HG02981 (cell line): Measurements from ENCODE around the gene KRTAP12-2.
"Not testable (repeated sequence)": the region's sequence is repeated elsewhere in the genome, so short reads cannot be mapped to it uniquely, and the experiment has no call there.

ENCODE experiments used
- ATAC-seq: cut with Tn5 transposase; IDR thresholded peaks from one replicate; pipeline ENCODE4 v1.9.1; 2021; ENCODE audit warnings: mild to moderate bottlenecking, moderate library complexity; ENCODE audit not compliant: unreplicated experiment

Gene KRTAP12-2

GRCh38 chr21:44632067-44632466 lies 34.7 kb downstream of the KRTAP12-2 start:
- no peak for ATAC-seq

GRCh38 chr21:44630440-44630839 lies 36.3 kb downstream of the KRTAP12-2 start:
- no peak for ATAC-seq

- ATAC-seq, result no peak
These were observed 37.9 kb downstream of the KRTAP12-2 start for GRCh38 chr21:44628707-44629391.

GRCh38 chr21:44627831-44628233 lies 38.9 kb downstream of the KRTAP12-2 start:
- not testable (repeated sequence) for ATAC-seq

GRCh38 chr21:44627181-44627822 lies 39.4 kb downstream of the KRTAP12-2 start:
- ATAC-seq, result not testable (repeated sequence)

- ATAC-seq, result no peak
These were observed 40.0 kb downstream of the KRTAP12-2 start, which contains the start of gene KRTAP10-9 for GRCh38 chr21:44626673-44627143. TSS of gene KRTAP10-9 (plus strand) at chr21:44627093. CDS start at chr21:44627172, 79 bp downstream.

- no peak for ATAC-seq
These were observed 40.5 kb downstream of the KRTAP12-2 start for GRCh38 chr21:44626262-44626661.

- ATAC-seq, result no peak
These were observed 41.0 kb downstream of the KRTAP12-2 start for GRCh38 chr21:44625756-44626155.

GRCh38 chr21:44623575-44623974 lies 43.2 kb downstream of the KRTAP12-2 start:
- ATAC-seq, result no peak

GRCh38 chr21:44619886-44620285 lies 46.8 kb downstream of the KRTAP12-2 start:
- ATAC-seq, result no peak

GRCh38 chr21:44618909-44619308 lies 47.8 kb downstream of the KRTAP12-2 start:
- no peak for ATAC-seq

GRCh38 chr21:44618504-44618903 lies 48.2 kb downstream of the KRTAP12-2 start:
- no peak for ATAC-seq

GRCh38 chr21:44617071-44617501 lies 49.6 kb downstream of the KRTAP12-2 start:
- ATAC-seq, result no peak

- no peak for ATAC-seq
These were observed 50.2 kb downstream of the KRTAP12-2 start for GRCh38 chr21:44616591-44616926.
